Superior temporal gyrus (tissue), 1 donor: Measurements from ENCODE around the gene BPTF.
"Not testable (repeated sequence)": the region's sequence is repeated elsewhere in the genome, so short reads cannot be mapped to it uniquely, and the experiment has no call there.

Experiments used
- DNase-seq: peaks from one replicate; pipeline ENCODE4 v3.0.0-alpha.2; 2016; ENCODE audit errors: extremely low spot score

The BPTF gene

DNA sequence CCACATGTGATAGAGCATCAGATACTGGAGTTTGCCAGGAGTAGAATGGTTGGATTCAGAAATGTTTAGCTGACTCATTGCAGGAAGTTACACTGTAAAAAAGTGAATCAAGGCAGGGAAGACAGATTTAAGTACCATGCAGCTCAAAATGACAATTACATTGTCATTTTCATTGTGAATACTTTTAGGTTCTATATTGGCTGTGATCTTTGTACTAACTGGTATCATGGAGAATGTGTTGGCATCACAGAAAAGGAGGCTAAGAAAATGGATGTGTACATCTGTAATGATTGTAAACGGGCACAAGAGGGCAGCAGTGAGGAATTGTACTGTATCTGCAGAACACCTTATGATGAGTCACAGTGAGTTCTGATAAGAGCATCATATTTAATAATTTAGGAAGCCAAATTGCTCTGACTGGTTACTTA is 137.9 kb downstream of the BPTF start:
- peak; percentile 92 for DNase-seq

DNA sequence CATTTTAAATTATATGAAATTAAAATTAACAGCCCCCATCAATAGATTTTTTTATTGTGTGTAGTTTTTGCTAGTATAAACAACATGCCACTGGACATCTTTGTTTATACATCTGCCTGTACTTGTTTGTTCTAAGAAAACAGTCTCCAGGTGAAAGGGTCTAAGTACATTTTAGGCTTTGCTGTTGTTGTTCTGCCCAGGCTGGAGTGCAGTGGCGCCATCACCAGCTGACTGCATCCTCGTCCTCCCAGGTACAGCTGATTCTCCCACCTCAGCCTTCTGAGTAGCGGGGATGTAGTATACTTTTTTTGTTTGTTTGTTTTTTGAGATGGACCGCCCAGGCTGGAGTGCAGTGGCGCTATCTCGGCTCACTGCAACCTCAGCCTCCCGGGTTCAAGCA is 145.5 kb downstream of the BPTF start:
- DNase-seq: no peak

DNA sequence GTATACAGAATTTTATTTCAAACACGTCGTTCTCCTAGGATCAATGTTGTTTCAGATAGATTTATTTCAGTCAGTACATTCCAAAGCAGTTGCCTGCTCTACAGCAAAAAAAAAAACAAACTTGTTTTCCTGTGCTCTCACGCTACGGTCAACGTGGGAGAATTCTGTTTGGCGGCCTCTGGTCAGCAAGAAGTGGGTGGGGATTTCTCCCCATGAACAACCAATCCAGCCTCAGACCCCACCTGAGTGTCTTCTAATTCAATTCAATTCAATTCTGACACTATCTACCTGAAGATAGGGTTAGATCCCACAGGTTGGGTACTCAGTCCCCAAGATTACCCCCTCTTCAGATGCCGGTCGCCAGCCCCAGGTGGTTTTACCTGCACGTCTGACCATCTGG is 148.9 kb downstream of the BPTF start:
- no peak for DNase-seq

DNA sequence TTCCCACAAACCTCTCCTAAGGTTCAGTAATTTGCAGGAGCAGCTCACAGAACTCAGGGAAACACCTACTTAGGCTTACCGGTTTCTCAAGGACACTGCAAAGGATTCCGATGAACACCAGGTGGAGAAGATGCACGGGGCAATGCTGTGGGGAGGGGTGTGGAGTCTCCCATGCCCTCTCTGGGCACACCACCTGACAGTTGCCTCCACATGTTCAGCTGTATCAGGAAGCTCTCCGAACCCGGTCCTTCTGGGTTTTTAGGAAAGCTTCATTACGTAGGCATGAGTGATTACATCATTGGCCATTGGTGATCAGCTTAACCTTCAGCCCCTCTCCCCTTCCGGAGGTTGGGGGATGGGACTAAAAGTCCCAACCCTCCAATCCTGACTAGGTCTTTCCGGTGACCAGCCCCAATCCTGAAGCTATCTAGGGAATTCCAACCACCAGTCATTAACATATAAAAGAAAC is 149.3 kb downstream of the BPTF start:
- no peak for DNase-seq

DNA sequence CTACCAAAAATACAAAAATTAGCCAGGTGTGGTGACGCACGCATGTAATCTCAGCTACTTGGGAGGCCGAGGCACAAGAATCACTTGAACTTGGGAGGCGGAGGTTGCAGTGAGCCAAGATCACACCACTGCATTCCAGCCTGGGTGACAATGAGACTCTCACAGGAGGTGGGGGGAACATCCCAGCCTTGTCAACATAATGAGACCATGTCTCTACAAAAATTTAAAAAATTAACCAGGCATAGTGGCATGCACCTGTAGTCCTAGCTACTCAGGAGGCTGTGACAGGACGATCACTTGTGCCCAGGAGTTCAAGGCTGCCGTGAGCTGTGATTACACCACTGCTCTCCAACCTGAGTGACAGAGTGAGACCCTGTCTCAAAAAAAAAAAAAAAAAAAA is 151.0 kb downstream of the BPTF start:
- DNase-seq: not testable (repeated sequence)

DNA sequence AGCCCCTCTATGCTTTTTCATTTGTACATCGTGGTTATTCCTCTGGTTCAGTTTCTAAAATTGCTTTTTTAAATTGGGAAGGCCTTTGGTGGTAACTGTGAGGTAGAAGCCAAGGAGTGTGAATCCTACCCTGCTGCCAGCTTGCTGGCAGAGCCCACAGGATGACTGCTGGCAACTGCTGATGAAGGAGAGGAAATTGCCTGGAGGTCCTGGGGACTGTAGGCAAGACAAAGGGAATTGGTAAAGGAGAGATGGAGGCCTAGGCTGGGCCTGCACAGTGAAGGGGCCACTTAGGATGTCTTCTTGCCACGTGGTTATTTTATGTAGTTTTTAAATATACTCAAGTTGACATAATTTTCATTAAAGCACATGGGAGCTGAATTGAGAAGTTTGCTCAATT is 155.2 kb downstream of the BPTF start:
- no peak for DNase-seq

DNA sequence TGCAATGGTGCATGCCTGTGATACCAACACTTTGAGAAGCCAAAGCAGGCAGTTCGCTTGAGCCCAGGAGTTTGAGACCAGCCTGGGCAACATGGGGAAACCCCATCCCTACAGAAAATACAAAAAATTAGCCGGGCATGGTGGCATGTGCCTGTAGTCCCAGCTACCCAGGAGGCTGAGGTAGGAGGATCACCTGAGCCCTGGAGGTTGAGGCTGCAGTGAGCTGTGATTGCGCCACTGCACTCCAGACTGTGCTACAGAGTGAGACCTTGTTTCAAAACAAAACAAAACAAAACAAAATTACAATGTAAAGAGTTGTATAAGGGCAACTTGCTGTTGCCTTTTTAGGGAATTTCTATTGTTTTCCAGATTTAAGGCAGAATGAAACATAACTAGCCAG is 155.6 kb downstream of the BPTF start:
- not testable (repeated sequence) for DNase-seq

DNA sequence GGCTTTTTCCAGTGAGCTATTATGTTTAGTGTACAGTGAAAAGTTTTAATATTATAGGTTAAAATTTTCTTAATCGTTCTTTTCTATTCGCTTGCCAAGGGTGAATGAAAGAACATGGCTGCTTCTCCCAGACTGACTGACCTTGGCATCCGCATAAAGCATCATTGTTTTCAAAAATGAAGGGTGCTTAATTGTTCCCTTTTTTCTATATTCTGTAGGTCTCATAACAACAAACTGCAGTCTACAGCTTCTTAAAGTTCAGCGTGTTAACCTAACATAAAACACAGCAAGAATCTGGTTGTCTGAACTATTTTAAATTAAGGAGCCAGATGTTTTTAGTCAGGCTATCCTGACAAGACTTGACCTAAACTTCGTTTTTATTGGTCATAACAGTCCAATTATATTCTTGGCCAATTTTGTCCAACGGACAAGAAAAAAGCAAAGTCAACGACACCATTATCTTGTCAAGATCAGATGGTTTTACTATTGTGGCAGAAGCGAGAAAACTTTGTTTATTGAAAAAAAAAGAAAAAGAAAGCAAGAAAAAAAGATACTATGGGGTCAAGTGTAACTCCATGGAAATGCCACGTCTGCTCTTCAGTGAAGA is 156.8 kb downstream of the BPTF start:
- peak; percentile 73 for DNase-seq

DNA sequence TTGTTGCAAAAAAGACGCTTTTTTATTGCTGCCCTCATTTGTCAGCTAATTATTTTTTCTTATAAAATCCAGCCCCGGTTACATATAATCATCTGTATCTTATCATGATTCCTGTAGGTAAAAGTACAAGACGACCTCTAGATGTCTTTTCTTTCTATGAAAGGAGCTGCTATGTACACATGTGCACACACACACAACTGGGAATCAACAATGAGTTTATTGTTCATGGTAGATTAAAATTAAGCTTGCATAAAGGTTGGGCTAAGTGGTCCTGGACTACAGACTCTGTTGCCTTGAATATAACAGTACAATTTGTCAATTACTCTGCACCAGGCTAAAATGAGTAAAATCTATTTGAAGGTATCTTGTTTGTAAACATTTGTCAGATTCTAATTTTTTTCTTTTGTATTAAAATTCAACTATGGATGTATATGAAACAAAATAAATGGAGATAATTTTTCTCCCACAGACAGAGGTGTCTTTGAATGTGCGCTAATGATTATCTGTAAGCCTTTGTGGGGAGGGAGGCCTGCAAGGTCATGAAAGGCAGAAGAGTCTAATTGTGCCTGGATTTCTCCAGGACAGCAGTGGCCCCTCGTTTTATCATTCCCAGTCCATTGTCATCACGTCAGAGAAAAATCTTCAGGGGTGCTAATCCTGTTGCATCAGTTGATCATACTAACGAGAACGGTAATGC is 157.5 kb downstream of the BPTF start:
- peak; percentile 43 for DNase-seq

DNA sequence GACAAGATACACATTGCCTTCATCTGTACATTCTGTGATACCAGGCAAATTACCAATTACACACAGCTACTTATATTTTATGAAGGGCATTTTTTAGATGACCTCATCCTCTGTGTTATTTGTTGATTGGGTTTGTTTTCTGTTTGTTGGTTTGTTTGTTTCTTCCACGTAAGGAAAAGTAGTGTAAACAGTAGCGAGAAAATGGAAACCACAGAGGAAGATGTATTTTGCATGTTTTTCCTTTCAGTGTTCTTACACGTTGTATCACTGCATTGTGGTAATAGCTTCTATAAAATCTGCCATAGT is 158.0 kb downstream of the BPTF start:
- DNase-seq: no peak

DNA sequence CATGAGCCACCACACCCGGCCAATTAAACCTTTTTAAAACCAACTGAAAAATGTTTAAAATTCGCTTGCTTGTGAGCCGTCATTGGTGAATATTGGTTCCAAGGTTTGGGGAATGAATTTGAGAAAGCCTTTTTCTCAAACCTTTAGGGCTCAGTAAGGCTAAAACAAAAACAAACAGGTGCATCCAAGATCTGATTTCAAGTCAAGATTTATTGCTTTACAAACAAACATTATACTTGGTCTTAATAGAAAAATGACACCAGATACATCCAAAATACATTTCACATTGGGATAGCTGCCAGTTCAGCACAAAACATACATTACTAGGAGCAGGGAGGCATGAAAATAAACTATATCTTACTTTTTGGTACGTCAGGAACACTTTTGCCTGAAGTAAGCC is 165.6 kb downstream of the BPTF start:
- no peak for DNase-seq

DNA sequence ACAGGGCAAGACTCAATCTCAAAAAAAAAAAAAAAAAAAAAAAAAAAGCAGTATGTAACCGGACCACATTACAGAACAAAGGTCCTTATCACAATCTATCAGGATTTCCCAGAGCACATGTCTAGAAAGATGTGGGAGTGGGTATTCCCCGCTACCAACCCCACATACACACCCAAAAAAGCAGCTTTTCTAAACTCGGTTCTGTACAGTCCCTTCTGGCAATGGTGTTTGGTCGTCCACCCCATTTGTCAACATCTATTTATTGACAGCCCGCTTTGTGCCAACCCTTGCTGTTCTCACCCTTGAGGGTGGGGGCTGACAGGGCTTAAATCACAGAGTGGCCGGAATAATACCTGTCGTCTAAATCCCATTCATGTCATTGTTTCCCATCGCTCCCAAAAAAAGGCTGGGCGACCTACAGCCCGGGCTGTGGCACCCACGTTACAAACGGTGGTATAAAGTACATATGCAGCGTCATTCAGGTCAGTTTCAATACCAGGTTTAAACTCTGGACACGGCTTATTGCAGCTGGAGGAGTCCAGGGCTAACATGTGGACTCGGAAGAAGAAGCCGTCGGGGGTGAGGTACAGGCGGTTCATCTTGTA is 167.3 kb downstream of the BPTF start:
- DNase-seq: peak; percentile 62

DNA sequence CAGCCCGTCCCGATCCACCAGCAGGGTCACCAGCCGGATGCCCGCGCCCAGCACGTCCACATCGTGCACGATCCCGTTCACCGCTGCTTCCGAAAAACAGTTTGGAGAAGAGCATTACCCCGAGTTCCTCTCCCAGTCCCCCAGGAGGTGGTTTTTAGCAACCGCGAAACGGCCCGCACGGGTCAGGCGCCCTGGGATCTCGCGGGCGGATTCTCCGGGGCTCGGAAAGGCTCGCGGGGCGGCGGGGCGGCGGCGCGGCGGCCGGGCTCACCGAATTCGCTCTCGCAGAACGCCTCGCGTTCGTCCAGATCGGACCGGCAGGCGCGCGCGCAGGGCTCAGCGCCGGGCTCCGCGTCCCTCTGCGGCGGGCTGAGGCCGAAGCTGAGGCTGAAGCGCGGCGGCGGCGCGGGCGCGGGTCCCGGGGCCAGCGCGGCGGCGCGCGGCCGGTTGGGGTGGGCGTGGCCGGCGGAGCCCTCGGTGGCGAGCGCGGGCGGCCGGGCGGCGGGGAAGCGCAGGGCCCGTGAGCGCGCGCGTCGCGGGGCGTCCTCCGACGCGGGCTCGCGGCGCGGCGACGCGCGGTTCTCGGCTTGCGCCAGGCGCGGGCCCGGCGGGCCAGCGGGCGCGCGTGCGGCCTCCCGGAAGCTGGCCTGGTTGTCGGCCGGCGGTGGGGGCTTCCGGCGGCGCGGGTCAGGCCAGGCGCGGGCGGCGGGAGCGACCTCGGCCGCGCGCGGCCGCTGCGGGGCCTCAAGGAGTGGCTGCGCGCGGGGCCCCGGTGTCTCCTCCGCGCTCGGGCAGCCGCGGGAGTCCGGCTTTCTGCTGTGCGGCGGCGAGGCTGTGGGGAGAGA is 168.1 kb downstream of the BPTF start:
- peak; percentile 83 for DNase-seq

DNA sequence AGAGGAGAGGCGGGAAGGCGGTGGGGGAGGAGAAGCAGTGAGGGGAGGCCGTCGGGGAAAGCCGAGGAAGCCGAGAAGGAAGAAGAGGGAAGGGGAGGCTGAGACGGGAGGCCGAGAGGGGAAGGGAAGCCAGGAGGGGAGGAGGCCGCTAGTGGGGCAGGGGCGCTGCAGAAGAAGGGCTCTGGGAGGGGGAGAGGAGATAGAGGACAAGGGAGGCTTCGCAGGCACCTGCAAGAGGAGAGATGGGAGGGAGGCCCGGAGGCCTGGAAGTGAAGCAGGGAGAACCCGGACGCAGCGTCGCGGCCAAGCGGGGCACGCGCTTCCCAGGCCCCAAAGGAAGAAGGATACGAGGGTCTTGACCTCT is 168.7 kb downstream of the BPTF start:
- no peak for DNase-seq

DNA sequence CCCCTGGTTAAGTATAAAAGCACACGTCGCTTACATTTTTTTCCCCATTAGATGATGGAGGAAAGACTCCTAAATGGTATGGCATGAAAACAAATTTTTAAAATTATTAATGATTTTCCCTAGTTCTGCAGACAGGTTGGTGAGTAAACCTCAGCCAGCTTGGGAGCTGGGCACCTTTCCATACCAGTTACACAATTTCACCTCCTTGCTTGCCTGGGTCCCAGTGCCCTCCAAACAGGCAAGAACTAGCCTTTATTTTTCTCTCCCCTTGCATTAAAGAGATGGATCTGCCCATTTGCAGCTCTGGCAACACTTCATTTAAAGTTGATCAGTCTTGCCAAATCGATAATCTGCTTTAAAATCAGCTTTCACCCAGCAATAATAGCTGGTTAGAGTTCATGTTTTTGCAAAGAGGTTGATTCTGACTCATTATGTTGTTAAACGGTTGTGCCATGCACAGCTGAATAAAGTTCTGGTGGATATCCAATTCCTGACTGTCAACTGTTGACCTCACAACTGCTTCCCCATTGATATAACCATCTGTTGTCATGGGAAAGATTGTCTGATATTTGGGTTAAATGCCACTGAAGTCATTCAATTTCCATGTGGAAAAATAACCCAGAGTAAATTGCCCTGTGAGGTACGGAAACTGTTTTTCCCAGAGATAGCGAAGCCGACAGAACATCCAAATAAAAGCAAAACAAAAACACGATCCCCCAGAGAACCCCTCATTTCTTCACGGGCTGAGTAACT is 169.7 kb downstream of the BPTF start:
- DNase-seq: peak; percentile 46

DNA sequence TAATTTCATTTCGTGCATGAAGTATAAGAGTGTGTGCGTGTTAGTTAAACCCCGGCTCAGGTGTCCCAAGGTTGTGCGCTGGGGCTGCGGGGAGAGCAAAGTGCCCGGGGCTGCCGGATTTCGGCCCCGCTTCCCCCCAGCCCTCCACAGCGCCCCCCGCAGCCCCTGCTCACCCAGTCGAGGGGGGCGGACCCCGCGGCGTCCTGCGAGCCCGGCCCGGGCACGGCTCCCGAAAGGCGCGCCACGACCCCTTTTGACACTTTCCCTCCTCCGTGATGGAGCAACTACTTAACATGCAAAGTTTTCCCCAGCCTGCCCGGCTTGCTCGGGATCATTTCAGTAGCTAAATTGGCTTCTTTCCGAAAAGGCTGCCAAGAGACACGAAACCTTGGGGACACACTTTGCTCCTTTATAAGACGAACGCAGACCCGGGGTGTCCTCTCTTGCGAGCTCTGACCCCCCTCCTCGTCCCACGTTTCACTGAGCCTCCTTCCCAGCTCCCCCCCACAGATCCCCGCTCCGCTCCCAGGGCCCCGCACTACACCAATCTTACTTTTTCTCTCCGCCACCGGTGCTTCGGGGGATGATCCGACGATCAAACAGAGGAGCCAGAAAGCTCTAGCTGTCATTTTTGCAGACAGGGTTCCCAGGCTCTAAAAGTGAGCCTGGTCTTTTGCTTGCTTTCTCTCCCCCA is 170.4 kb downstream of the BPTF start:
- DNase-seq: no peak

DNA sequence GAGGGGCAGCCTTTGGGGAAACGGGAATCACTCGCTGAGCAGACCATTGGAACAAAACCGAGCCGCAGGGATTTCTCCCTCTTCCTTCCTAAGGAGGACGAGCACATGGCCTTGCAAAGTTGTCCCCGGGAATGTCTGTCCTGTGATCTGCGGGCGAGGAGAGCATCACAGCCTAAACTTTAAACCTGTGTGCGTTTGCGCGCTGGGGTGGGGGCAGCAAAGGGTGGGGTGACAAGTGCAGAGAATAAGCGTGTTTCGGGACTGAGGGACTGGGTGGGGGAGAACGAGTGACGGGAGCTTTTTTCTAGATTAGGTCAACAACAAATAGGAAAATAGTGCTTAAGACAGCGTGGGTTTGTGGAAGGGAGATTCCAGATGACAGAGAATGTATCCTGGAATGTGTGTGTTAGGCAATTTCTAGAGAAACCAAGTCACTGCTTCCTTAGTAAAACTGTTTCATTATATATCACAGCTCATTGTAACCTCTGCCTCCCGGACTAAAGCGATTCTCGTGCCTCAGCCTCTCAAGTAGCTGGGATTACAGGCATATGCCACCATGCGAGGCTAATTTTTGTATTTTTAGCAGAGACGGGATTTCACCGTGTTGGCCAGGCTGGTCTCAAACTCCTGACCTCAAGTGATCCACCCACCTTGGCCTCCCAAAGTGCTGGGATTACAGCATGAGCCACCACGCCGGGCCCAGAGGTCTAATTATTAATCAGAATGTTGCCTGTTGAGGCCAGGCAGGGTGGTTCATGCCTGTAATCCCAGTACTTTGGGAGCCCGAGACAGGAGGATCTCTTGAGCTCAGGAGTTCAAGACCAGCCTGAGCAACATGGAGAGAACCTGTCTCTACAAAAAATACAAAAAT is 171.2 kb downstream of the BPTF start, which contains the start of gene C17orf58:
TSS of gene C17orf58 (minus strand) at position 169 of the 871 bp plus-strand sequence. CDS start 271 bp downstream, outside the sequence.
- not testable (repeated sequence) for DNase-seq

DNA sequence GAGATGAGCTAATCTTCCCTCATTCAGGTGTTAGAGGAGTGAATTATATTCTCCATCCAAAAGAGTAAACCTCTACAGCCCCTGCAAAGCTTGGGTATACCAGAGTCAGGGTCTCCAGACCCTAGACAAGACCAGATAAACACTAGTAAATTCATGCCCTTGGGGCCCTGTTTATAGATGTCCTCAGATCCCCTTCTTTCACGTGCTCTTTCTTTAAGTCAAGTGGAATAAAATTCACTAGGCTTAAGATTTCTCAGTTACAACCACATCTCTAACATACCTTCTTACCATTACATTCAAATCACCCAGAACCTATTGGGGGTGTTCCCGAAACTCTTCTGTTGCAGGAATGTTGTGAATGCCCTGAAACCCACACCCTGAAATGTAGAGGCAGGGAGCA is 173.2 kb downstream of the BPTF start:
- DNase-seq: no peak

DNA sequence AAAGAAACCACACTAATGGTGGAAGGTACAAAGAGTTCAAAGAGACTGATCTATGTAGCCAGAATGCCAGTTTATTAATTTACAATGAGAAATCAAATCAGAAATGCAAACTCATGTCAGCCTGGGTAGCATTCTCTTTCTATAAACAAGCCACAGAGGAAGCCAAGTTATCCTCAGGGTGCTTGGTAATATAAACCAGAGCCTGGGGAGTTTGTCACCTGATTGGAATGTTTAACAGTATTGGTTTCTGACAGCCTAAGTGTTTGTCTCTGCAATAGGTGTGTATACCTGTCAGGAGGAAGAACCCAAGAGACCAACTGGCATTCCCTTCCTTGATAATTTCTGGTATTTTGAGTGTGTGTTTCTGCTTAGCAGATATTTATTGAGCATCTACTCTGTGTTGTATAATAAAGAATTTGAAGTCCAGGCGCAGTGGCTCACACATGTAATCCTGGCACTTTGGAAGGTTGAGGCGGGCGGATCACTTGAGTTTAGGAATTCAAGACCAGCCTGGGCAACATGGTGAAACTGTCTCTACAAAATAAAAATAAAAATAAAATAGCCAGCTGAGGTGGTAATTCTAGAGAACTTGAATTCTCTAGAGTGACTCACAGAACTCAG is 174.1 kb downstream of the BPTF start:
- no peak for DNase-seq

DNA sequence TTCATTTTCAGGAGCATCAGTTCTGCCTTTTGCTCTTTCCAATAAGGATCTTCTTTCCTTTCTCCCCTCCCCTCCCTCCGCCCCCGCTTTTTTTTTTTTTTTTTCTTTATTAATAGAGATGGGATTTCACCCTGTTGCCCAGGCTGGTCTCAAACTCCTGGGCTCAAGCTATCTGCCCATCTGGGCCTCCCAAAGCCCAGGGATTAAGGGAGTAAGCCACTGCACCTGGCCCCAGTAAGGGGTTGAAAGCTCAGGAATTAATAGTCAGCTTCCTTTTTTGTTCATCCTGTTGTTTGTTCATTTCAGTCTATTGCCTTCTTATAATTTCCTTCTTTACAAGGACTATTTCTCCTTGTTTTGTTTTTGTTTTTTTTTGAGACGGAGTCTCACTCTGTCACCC is 178.9 kb downstream of the BPTF start:
- DNase-seq: no peak
